Osteocyte (in vitro differentiated cells): ENCODE measurements around the gene COL15A1. TPM values are rescaled to one million over a fixed set of nuclear protein-coding genes. Genes with fewer than 3 reads are reported as not detected.

Experiments used
- DNase-seq: peaks from one replicate; pipeline ENCODE4 v3.0.0; 2021; ENCODE audit warnings: mixed read lengths; ENCODE audit not compliant: unreplicated experiment; ENCODE audit errors: extremely low spot score
- H3K27ac Mint-ChIP-seq: one replicate; pipeline ENCODE4 v1.8.0; 2021; ENCODE audit warnings: mild to moderate bottlenecking, mixed read lengths; ENCODE audit not compliant: unreplicated experiment
- H3K27me3 Mint-ChIP-seq: one replicate; pipeline ENCODE4 v1.8.0; 2021; ENCODE audit warnings: mixed read lengths; ENCODE audit not compliant: unreplicated experiment
- H3K36me3 Mint-ChIP-seq: one replicate; pipeline ENCODE4 v1.8.0; 2021; ENCODE audit warnings: mixed read lengths; ENCODE audit not compliant: unreplicated experiment
- H3K4me1 Mint-ChIP-seq: one replicate; pipeline ENCODE4 v1.8.0; 2021; ENCODE audit warnings: mixed read lengths; ENCODE audit not compliant: unreplicated experiment
- H3K4me3 Mint-ChIP-seq: one replicate; pipeline ENCODE4 v1.8.0; 2021; ENCODE audit warnings: mild to moderate bottlenecking, moderate library complexity, mixed read lengths; ENCODE audit not compliant: unreplicated experiment
- H3K9me3 Mint-ChIP-seq: one replicate; pipeline ENCODE4 v1.8.0; 2021; ENCODE audit warnings: mixed read lengths; ENCODE audit not compliant: unreplicated experiment
- CTCF ChIP-seq: fragments of 200-600 bp; sonication (generic); IDR thresholded peaks from 2 replicates; pipeline ENCODE4 v1.5.0; 2021; ENCODE audit warnings: antibody characterized with exemption, mild to moderate bottlenecking, moderate library complexity
- total RNA-seq: library from RNA; stranded (reverse); gene quantifications from 2 replicates; pipeline ENCODE4 v1.2.1, GENCODE V29; 2021

The COL15A1 gene
- total RNA-seq, 1 donor from 2014 or later: 0.81 TPM

GRCh38 chr9:99055384-99055783 lies 111.7 kb downstream of the COL15A1 start:
- Mint-ChIP-seq H3K4me3 (no peak overlapping the region), H3K36me3 (no peaks in the 10 kb centered on the region), H3K27ac (no peak overlapping the region), H3K4me1 (peaks cover 41% of the 10 kb centered on the region), H3K27me3 (no peaks in the 10 kb centered on the region), H3K9me3 (peaks cover 3% of the 10 kb centered on the region)
- no peak for DNase-seq
- TF ChIP-seq CTCF: no peak

DNA sequence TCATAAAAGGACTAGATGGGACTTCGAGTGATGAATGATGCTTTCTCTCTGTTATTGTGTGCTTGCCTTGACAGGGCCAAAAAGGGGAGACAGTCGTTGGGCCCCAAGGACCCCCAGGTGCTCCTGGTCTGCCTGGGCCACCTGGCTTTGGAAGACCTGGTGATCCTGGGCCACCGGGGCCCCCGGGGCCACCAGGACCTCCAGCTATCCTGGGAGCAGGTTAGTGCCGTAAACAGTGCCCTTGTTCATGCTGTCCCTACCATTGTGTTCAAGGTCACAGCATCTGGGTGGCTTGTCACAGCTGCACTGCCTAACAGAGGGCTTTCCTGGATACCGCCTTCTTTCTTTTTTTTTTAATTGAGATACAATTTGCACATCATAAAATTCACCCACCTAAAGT lies 112.5 kb downstream of the COL15A1 start:
- no peak for DNase-seq
- TF ChIP-seq CTCF: no peak
- Mint-ChIP-seq H3K36me3 (no peaks in the 10 kb centered on the region), H3K27ac (no peak overlapping the region), H3K9me3 (peaks cover 3% of the 10 kb centered on the region), H3K4me3 (no peak overlapping the region), H3K4me1 (peaks cover 38% of the 10 kb centered on the region), H3K27me3 (no peaks in the 10 kb centered on the region)

- H3K4me1 Mint-ChIP-seq: peaks cover 38% of the 10 kb centered on the region
- peak overlapping the region; percentile 23 for H3K27ac Mint-ChIP-seq
- no peaks in the 10 kb centered on the region for H3K36me3 Mint-ChIP-seq
- no peak overlapping the region for H3K4me3 Mint-ChIP-seq
- H3K9me3 Mint-ChIP-seq: peaks cover 3% of the 10 kb centered on the region
- TF ChIP-seq CTCF: no peak
- DNase-seq: no peak
- peaks cover 2% of the 10 kb centered on the region for H3K27me3 Mint-ChIP-seq
Observed at GRCh38 chr9:99056886-99057664, 113.4 kb downstream of the COL15A1 start.

GRCh38 chr9:99057665-99058625 lies 114.2 kb downstream of the COL15A1 start:
- Mint-ChIP-seq H3K4me1 (peaks cover 38% of the 10 kb centered on the region), H3K36me3 (no peaks in the 10 kb centered on the region)
- no peak for DNase-seq

More at GRCh38 chr9:99057665-99058625, 114.2 kb downstream of the COL15A1 start:
- TF ChIP-seq CTCF: no peak
- H3K27ac Mint-ChIP-seq: peak overlapping the region; percentile 82
- H3K27me3 Mint-ChIP-seq: peaks cover 5% of the 10 kb centered on the region
- no peak overlapping the region for H3K4me3 Mint-ChIP-seq
- peaks cover 3% of the 10 kb centered on the region for H3K9me3 Mint-ChIP-seq
